HEK293 (cell line): ENCODE measurements around the gene SLC25A17.

Source experiments
- CTCF ChIA-PET: fragments of 350-600 bp; formaldehyde crosslinking; extraction: SDS; loops from one replicate; lab custom pipeline; 2021; ENCODE audit warnings: antibody characterized with exemption; lab: Yijun Ruan, JAX
- POLR2A ChIA-PET: fragments of 300-600 bp; formaldehyde crosslinking; extraction: SDS; loops from one replicate; lab custom pipeline; 2020; ENCODE audit warnings: antibody characterized with exemption, inconsistent platforms; lab: Yijun Ruan, JAX
- H3K27ac ChIP-seq: fragments of 200-500 bp; sonication (Bioruptor generic); 2 replicates; pipeline ENCODE4 v1.5.1; 2014; ENCODE audit warnings: low read depth, low read length, control low read depth, inconsistent platforms; ENCODE audit errors: extremely low read depth
- H3K36me3 ChIP-seq, 2 experiments: fragments of 200-500 bp in 1 of 2; sonication (Bioruptor generic) in 1 of 2; 1 replicate in 1 of 2; 2 replicates in 1 of 2; pipeline ENCODE4 v1.5.1; 2014 to 2017; ENCODE audit warnings: inconsistent platforms in 2 of 2, low read length in 2 of 2; ENCODE audit not compliant: control insufficient read depth in 2 of 2, insufficient read depth in 1 of 2
- H3K4me1 ChIP-seq: fragments of 200-500 bp; sonication (Bioruptor generic); 2 replicates; pipeline ENCODE4 v1.5.1; 2014; ENCODE audit warnings: mild to moderate bottlenecking, low read length, inconsistent platforms; ENCODE audit not compliant: control insufficient read depth, insufficient read depth
- H3K4me3 ChIP-seq: 2 replicates; pipeline ENCODE4 v1.5.1; 2011; ENCODE audit warnings: low read depth, mild to moderate bottlenecking, control low read depth, low read length, moderate library complexity
- H3K9me3 ChIP-seq: fragments of 200-500 bp; sonication (Bioruptor generic); 2 replicates; pipeline ENCODE4 v1.5.1; 2014; ENCODE audit warnings: low read depth, low read length, inconsistent platforms; ENCODE audit not compliant: control insufficient read depth, insufficient read depth
- BCL11B ChIP-seq: fragments of 450-650 bp; formaldehyde crosslinking; IDR thresholded peaks from 2 replicates; pipeline ENCODE4 v1.5.1; 2016; ENCODE audit warnings: low read depth, missing biosample characterization, missing genetic modification characterization
- GLIS1 ChIP-seq: fragments of 450-650 bp; formaldehyde crosslinking; IDR thresholded peaks from 2 replicates; pipeline ENCODE4 v1.5.1; 2016; ENCODE audit warnings: missing biosample characterization, missing genetic modification characterization
- HOXA7 ChIP-seq: sonication (generic); formaldehyde crosslinking; IDR thresholded peaks from 2 replicates; pipeline ENCODE4 v1.8.1; 2022; ENCODE audit warnings: missing genetic modification reagents, borderline replicate concordance
- HOXD13 ChIP-seq: sonication (generic); formaldehyde crosslinking; IDR thresholded peaks from 2 replicates; pipeline ENCODE4 v1.8.0; 2022; ENCODE audit warnings: missing genetic modification reagents, borderline replicate concordance
- KLF10 ChIP-seq: fragments of 450-650 bp; IDR thresholded peaks from 2 replicates; pipeline ENCODE4 v1.5.1; 2018; ENCODE audit warnings: missing biosample characterization, mild to moderate bottlenecking, missing genetic modification characterization
- OSR2 ChIP-seq: fragments of 450-650 bp; formaldehyde crosslinking; IDR thresholded peaks from 2 replicates; pipeline ENCODE4 v1.5.1; 2016; ENCODE audit warnings: missing biosample characterization, missing genetic modification characterization
- PRDM10 ChIP-seq: fragments of 450-650 bp; formaldehyde crosslinking; IDR thresholded peaks from 2 replicates; pipeline ENCODE4 v1.5.1; 2016; ENCODE audit warnings: missing biosample characterization, missing genetic modification characterization
- WT1 ChIP-seq: fragments of 450-650 bp; formaldehyde crosslinking; IDR thresholded peaks from 2 replicates; pipeline ENCODE4 v1.5.1; 2016; ENCODE audit warnings: missing biosample characterization, missing genetic modification characterization
- YY1 ChIP-seq: fragments of 450-650 bp; formaldehyde crosslinking; IDR thresholded peaks from 2 replicates; pipeline ENCODE4 v1.5.1; 2018; ENCODE audit warnings: missing biosample characterization, missing genetic modification characterization
- ZBTB17 ChIP-seq: fragments of 450-650 bp; formaldehyde crosslinking; IDR thresholded peaks from 2 replicates; pipeline ENCODE4 v1.5.1; 2016; ENCODE audit warnings: missing biosample characterization, missing genetic modification characterization
- ZEB2 ChIP-seq: fragments of 450-650 bp; formaldehyde crosslinking; IDR thresholded peaks from 2 replicates; pipeline ENCODE4 v1.5.1; 2016; ENCODE audit warnings: missing biosample characterization, missing genetic modification characterization
- ZFHX2 ChIP-seq: fragments of 450-650 bp; formaldehyde crosslinking; conservative IDR thresholded peaks from 2 replicates; pipeline ENCODE4 v1.5.1; 2016; ENCODE audit warnings: missing biosample characterization, missing genetic modification characterization
- ZNF155 ChIP-seq: fragments of 450-650 bp; formaldehyde crosslinking; IDR thresholded peaks from 2 replicates; pipeline ENCODE4 v1.5.1; 2016; ENCODE audit warnings: missing biosample characterization, missing genetic modification characterization
- ZNF174 ChIP-seq: fragments of 450-650 bp; formaldehyde crosslinking; IDR thresholded peaks from 2 replicates; pipeline ENCODE4 v1.5.0; 2017; ENCODE audit warnings: missing biosample characterization, mild to moderate bottlenecking, missing genetic modification characterization
- ZNF24 ChIP-seq: fragments of 450-650 bp; formaldehyde crosslinking; IDR thresholded peaks from 2 replicates; pipeline ENCODE4 v1.5.1; 2016; ENCODE audit warnings: missing biosample characterization, missing genetic modification characterization
- ZNF266 ChIP-seq: fragments of 450-650 bp; formaldehyde crosslinking; IDR thresholded peaks from 2 replicates; pipeline ENCODE4 v1.5.1; 2016; ENCODE audit warnings: missing biosample characterization, missing genetic modification characterization, low read depth
- ZNF341 ChIP-seq: fragments of 450-650 bp; formaldehyde crosslinking; IDR thresholded peaks from 2 replicates; pipeline ENCODE4; 2016; ENCODE audit warnings: low read depth, missing biosample characterization, missing genetic modification characterization
- ZNF423 ChIP-seq: fragments of 450-650 bp; formaldehyde crosslinking; IDR thresholded peaks from 2 replicates; pipeline ENCODE4 v1.5.1; 2016; ENCODE audit warnings: missing biosample characterization, missing genetic modification characterization
- ZNF560 ChIP-seq: fragments of 450-650 bp; formaldehyde crosslinking; IDR thresholded peaks from 2 replicates; pipeline ENCODE4 v1.5.1; 2017; ENCODE audit warnings: missing biosample characterization, missing genetic modification characterization, borderline replicate concordance
- ZNF571 ChIP-seq: fragments of 450-650 bp; formaldehyde crosslinking; IDR thresholded peaks from 2 replicates; pipeline ENCODE4 v1.5.0; 2017; ENCODE audit warnings: missing biosample characterization, missing genetic modification characterization
- ZNF626 ChIP-seq: fragments of 450-650 bp; sonication (Bioruptor Pico); formaldehyde crosslinking; IDR thresholded peaks from 2 replicates; pipeline ENCODE4 v1.5.1; 2018; ENCODE audit warnings: missing biosample characterization, missing genetic modification characterization, inconsistent platforms
- ZNF629 ChIP-seq: fragments of 450-650 bp; formaldehyde crosslinking; IDR thresholded peaks from 2 replicates; pipeline ENCODE4 v1.5.1; 2017; ENCODE audit warnings: missing biosample characterization, missing genetic modification characterization
- ZNF645 ChIP-seq: fragments of 450-650 bp; formaldehyde crosslinking; IDR thresholded peaks from 2 replicates; pipeline ENCODE4; 2016; ENCODE audit warnings: missing biosample characterization, missing genetic modification characterization
- ZNF660 ChIP-seq: fragments of 450-650 bp; IDR thresholded peaks from 2 replicates; pipeline ENCODE4 v1.5.1; 2018; ENCODE audit warnings: missing biosample characterization, mild to moderate bottlenecking, missing genetic modification characterization
- ZNF701 ChIP-seq: fragments of 450-650 bp; formaldehyde crosslinking; IDR thresholded peaks from 2 replicates; pipeline ENCODE4 v1.5.1; 2016; ENCODE audit warnings: missing biosample characterization, missing genetic modification characterization
- ZNF747 ChIP-seq: fragments of 450-650 bp; formaldehyde crosslinking; IDR thresholded peaks from 2 replicates; pipeline ENCODE4 v1.5.1; 2016; ENCODE audit warnings: missing biosample characterization, missing genetic modification characterization
- ZSCAN30 ChIP-seq: fragments of 450-650 bp; IDR thresholded peaks from 2 replicates; pipeline ENCODE4 v1.5.1; 2018; ENCODE audit warnings: missing biosample characterization, mild to moderate bottlenecking, missing genetic modification characterization, moderate library complexity
- TF ChIP-seq, protein P1 (sequence below): fragments of 450-650 bp; formaldehyde crosslinking; IDR thresholded peaks from 2 replicates; pipeline ENCODE4 v1.5.1; 2016; ENCODE audit warnings: missing biosample characterization, missing genetic modification characterization
- TF ChIP-seq, protein P2 (sequence below): fragments of 450-650 bp; formaldehyde crosslinking; IDR thresholded peaks from 2 replicates; pipeline ENCODE4 v1.5.1; 2017; ENCODE audit warnings: missing biosample characterization, missing genetic modification characterization

The SLC25A17 gene

GRCh38 chr22:40855071-40855978 lies 36.2 kb upstream of the SLC25A17 start:
- ChIA-PET CTCF (interaction anchor here (0.5 to 4.2 kb wide), 6 partner anchors 23 to 367 kb away, joined by 3 to 20 read pairs (median 4); no protein-coding TSS in a partner anchor), POLR2A (interaction anchor here (0.9 to 2.3 kb wide), 4 partner anchors 17 to 176 kb away, joined by 3 to 11 read pairs (median 4); partner anchors contain the start of genes MCHR1 and SLC25A17)
- no peaks in the 10 kb centered on the region for H3K9me3 ChIP-seq
- peak overlapping the region; percentile 98; the same call in 1 of the 2 replicates for H3K27ac ChIP-seq
- peak overlapping the region; percentile 53 for H3K4me3 ChIP-seq
- peaks cover 22% of the 10 kb centered on the region for H3K4me1 ChIP-seq
- H3K36me3 ChIP-seq, result peaks cover 8 to 28% of the 10 kb centered on the region in 2 experiments
- TF ChIP-seq PRDM10 (tag by site-specific recombination) (peak; percentile 34; the same call in 1 of the 2 replicates), ZNF571 (tag by site-specific recombination) (no peak), ZBTB17 (peak; percentile 35; the same call in 1 of the 2 replicates), ZNF155 (no peak), ZFHX2 (peak; percentile 74), ZNF660 (tag by site-specific recombination) (peak; percentile 60; the same call in 1 of the 2 replicates), ZNF423 (tag by site-specific recombination) (no peak), HOXD13 (CRISPR knock-in tag) (no peak), ZNF174 (tag by site-specific recombination) (no peak), YY1 (tag by site-specific recombination) (no peak), OSR2 (tag by site-specific recombination) (no peak), ZNF560 (tag by site-specific recombination) (no peak), ZNF645 (tag by site-specific recombination) (no peak), BCL11B (no peak), GLIS1 (tag by site-specific recombination) (peak; percentile 63), ZEB2 (tag by site-specific recombination) (0 out of 2 replicates have a peak, but pooled peaks have one; percentile 24), ZNF266 (no peak), HOXA7 (CRISPR knock-in tag) (no peak), ZNF629 (tag by site-specific recombination) (peak; percentile 74), ZNF341 (tag by site-specific recombination) (no peak), ZSCAN30 (tag by site-specific recombination) (0 out of 2 replicates have a peak, but pooled peaks have one; percentile 19), ZNF24 (tag by site-specific recombination) (no peak), ZNF626 (tag by site-specific recombination) (no peak), ZNF747 (tag by site-specific recombination) (no peak), ZNF701 (tag by site-specific recombination) (no peak), KLF10 (tag by site-specific recombination) (no peak), WT1 (tag by site-specific recombination) (no peak)
- TF ChIP-seq, protein P1, sequence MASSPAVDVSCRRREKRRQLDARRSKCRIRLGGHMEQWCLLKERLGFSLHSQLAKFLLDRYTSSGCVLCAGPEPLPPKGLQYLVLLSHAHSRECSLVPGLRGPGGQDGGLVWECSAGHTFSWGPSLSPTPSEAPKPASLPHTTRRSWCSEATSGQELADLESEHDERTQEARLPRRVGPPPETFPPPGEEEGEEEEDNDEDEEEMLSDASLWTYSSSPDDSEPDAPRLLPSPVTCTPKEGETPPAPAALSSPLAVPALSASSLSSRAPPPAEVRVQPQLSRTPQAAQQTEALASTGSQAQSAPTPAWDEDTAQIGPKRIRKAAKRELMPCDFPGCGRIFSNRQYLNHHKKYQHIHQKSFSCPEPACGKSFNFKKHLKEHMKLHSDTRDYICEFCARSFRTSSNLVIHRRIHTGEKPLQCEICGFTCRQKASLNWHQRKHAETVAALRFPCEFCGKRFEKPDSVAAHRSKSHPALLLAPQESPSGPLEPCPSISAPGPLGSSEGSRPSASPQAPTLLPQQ (tag by site-specific recombination), result peak; percentile 19; the same call in 1 of the 2 replicates
- TF ChIP-seq, protein P2, sequence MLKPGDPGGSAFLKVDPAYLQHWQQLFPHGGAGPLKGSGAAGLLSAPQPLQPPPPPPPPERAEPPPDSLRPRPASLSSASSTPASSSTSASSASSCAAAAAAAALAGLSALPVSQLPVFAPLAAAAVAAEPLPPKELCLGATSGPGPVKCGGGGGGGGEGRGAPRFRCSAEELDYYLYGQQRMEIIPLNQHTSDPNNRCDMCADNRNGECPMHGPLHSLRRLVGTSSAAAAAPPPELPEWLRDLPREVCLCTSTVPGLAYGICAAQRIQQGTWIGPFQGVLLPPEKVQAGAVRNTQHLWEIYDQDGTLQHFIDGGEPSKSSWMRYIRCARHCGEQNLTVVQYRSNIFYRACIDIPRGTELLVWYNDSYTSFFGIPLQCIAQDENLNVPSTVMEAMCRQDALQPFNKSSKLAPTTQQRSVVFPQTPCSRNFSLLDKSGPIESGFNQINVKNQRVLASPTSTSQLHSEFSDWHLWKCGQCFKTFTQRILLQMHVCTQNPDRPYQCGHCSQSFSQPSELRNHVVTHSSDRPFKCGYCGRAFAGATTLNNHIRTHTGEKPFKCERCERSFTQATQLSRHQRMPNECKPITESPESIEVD, result peak; percentile 83
